ENCODE data around the gene IFITM10.

DNA sequence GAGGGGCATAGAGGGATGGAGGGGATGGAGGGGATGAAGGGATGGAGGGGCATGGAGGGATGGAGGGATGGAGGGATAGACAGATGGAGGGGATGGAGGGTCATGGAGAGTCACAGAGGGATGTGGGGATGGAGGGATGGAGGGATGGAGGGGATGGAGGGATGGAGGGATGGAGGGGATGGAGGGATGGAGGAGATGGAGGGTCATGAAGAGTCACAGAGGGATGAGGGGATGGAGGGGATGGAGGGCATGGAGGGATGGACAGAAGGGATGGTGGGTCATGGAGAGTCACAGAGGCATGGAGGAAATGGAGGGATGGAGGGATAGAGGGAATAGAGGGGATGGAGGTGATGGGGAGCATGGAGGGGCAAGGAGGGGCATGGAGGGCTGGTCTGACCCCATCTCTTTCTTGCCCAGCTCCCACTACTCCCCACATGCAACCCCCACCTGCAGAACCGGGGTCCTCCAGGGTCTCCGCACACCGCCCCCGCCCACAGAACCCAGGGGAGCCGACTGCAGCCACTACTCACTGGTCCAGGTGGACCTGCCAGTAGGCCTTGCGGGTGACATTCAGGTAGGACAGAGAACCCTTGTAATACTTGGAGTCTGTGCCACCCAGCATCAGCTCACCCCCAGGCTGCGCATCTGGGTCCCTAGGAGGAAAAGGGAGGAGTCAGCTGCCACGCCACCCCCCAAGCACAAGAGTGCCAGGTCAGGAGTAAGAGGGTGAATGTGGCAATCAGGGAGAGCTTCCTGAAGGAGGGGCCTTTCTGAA is 4.2 kb upstream of the IFITM10 start:
- TF ChIP-seq POLR2A (IDR thresholded peaks at IDR 0.05) (no peak), POLR2AphosphoS5 (IDR thresholded peaks at IDR 0.05) (no peak)
- TF ChIP-seq, protein P1, sequence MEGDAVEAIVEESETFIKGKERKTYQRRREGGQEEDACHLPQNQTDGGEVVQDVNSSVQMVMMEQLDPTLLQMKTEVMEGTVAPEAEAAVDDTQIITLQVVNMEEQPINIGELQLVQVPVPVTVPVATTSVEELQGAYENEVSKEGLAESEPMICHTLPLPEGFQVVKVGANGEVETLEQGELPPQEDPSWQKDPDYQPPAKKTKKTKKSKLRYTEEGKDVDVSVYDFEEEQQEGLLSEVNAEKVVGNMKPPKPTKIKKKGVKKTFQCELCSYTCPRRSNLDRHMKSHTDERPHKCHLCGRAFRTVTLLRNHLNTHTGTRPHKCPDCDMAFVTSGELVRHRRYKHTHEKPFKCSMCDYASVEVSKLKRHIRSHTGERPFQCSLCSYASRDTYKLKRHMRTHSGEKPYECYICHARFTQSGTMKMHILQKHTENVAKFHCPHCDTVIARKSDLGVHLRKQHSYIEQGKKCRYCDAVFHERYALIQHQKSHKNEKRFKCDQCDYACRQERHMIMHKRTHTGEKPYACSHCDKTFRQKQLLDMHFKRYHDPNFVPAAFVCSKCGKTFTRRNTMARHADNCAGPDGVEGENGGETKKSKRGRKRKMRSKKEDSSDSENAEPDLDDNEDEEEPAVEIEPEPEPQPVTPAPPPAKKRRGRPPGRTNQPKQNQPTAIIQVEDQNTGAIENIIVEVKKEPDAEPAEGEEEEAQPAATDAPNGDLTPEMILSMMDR (IDR thresholded peaks at IDR 0.05): no peak
